HUES6 (cell line): ENCODE data around the gene ATP8B3.

Experiments used
- H3K27ac ChIP-seq: 2 replicates; pipeline ENCODE4 v1.7.0; 2013; ENCODE audit warnings: low read depth, mild to moderate bottlenecking, low read length, inconsistent platforms
- H3K27me3 ChIP-seq: 2 replicates; pipeline ENCODE4 v1.6.1; 2013; ENCODE audit warnings: low read length; ENCODE audit not compliant: control insufficient read depth, insufficient read depth
- H3K36me3 ChIP-seq: 2 replicates; pipeline ENCODE4 v1.6.1; 2013; ENCODE audit warnings: low read length; ENCODE audit not compliant: control insufficient read depth, insufficient read depth
- H3K4me1 ChIP-seq: 2 replicates; pipeline ENCODE4 v1.6.1; 2013; ENCODE audit warnings: low read length; ENCODE audit not compliant: control insufficient read depth, insufficient read depth
- H3K4me3 ChIP-seq: 2 replicates; pipeline ENCODE4 v1.5.1; 2013; ENCODE audit warnings: low read depth, low read length
- H3K9ac ChIP-seq: one replicate; pipeline ENCODE4 v1.6.1; 2013; ENCODE audit warnings: mild to moderate bottlenecking, low read length
- H3K9me3 ChIP-seq: 2 replicates; pipeline ENCODE4 v1.6.1; 2013; ENCODE audit warnings: low read depth, low read length; ENCODE audit not compliant: control insufficient read depth, insufficient read depth

The ATP8B3 gene

GRCh38 chr19:1819341-1820255 lies 7.5 kb upstream of the ATP8B3 start:
- Histone ChIP-seq H3K9me3 (no peaks in the 10 kb centered on the region), H3K4me3 (no peak overlapping the region), H3K4me1 (peaks cover 4% of the 10 kb centered on the region; the same call in 1 of the 2 replicates), H3K9ac (no peak overlapping the region), H3K27me3 (no peaks in the 10 kb centered on the region), H3K36me3 (peaks cover 79% of the 10 kb centered on the region), H3K27ac (no peak overlapping the region)

- Histone ChIP-seq H3K9ac (no peak overlapping the region), H3K27me3 (no peaks in the 10 kb centered on the region), H3K4me1 (no peaks in the 10 kb centered on the region), H3K4me3 (no peak overlapping the region), H3K36me3 (peaks cover 71% of the 10 kb centered on the region), H3K27ac (no peak overlapping the region), H3K9me3 (no peaks in the 10 kb centered on the region)
Measured at GRCh38 chr19:1818549-1819195, 6.6 kb upstream of the ATP8B3 start.

DNA sequence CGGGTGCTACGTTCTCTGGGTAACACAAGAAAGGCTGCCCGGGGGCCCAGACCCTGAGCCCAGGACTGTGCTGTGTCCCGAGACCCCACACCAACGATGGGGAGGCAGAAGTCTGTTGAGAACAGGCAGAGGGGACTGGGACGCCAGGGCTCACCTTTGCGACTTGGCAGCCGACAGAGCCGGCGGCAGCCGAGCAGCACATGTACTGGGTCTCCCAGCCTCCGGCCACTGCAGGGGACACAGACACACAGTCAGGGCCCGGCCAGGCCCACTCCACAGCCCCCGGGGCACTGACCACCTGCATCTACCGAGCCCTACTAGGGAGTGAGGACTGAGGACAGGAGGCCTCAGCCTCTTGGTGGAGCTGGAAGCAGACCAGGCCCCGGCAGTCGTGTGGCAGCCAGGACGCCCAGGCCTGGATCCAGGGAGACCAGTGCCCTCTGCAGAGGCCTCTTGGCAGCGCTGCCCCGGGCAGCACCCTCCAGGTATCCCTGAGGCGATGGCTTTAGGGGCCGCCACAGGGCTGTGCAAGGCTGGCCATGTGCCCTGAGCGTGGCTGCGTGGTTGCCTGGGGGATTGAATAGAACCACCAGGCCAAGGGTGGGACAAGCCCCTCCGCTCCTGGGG lies 5.6 kb upstream of the ATP8B3 start:
- Histone ChIP-seq H3K36me3 (peaks cover 61% of the 10 kb centered on the region), H3K9ac (no peak overlapping the region), H3K4me1 (no peaks in the 10 kb centered on the region), H3K9me3 (no peaks in the 10 kb centered on the region), H3K27me3 (no peaks in the 10 kb centered on the region), H3K4me3 (no peak overlapping the region), H3K27ac (no peak overlapping the region)

DNA sequence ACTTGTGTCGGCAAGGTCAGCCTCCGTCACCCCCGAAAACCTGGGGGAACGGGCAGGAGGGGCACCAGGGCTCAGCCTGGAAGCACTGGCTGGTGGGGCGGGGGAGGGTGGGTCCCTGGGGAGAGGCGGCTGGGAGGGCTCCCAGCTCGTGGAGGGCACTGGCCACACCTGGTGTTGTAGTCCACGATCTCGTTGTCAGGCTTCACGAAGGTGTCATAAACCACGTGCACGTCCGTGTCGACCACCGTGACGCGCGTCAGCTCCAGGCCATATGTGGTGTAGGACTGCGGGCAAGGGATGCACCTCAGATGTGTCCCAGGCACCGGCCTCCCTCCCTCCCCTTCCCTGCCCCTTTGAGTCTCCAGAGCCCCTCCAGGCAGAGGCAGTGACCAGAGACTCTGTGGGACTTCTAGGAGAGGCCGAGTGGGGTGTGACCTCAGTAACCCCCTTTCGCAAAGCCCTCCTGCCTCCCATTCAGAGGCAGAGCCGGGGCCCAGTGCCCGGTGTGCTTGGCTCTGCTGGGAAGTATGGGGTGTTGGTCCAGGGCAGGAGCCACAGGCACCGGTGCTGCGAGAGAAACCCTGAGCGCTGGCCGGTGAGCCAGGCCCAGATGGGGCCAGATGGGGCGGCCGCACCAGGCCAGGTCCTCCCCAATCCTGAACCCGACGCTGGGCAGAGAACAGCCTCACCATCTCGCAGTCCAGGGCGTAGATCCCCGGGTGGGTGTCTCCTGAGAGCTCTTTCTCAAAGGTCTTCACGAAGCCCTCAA lies 4.6 kb upstream of the ATP8B3 start:
- no peaks in the 10 kb centered on the region; the same call in 1 of the 2 replicates for H3K4me1 ChIP-seq
- H3K27me3 ChIP-seq = peaks cover under 1% of the 10 kb centered on the region; the same call in 1 of the 2 replicates
- H3K9ac ChIP-seq = no peak overlapping the region
- no peaks in the 10 kb centered on the region for H3K9me3 ChIP-seq
- no peak overlapping the region for H3K4me3 ChIP-seq
- peaks cover 52% of the 10 kb centered on the region for H3K36me3 ChIP-seq
- no peak overlapping the region for H3K27ac ChIP-seq

- Histone ChIP-seq H3K9me3 (no peaks in the 10 kb centered on the region), H3K27me3 (peaks cover 8% of the 10 kb centered on the region; the same call in 1 of the 2 replicates), H3K4me3 (no peak overlapping the region), H3K36me3 (peaks cover 46% of the 10 kb centered on the region), H3K27ac (no peak overlapping the region), H3K4me1 (no peaks in the 10 kb centered on the region; the same call in 1 of the 2 replicates), H3K9ac (no peak overlapping the region)
Measured at GRCh38 chr19:1815605-1816529, 3.8 kb upstream of the ATP8B3 start.

GRCh38 chr19:1814833-1815604 lies 2.9 kb upstream of the ATP8B3 start:
- no peaks in the 10 kb centered on the region; the same call in 1 of the 2 replicates for H3K4me1 ChIP-seq
- peaks cover 8% of the 10 kb centered on the region; the same call in 1 of the 2 replicates for H3K27me3 ChIP-seq
- no peak overlapping the region; the same call in 1 of the 2 replicates for H3K27ac ChIP-seq
- H3K9ac ChIP-seq = no peak overlapping the region
- peaks cover 38% of the 10 kb centered on the region for H3K36me3 ChIP-seq
- H3K9me3 ChIP-seq = no peaks in the 10 kb centered on the region
- H3K4me3 ChIP-seq = no peak overlapping the region

GRCh38 chr19:1814391-1814790 lies 2.3 kb upstream of the ATP8B3 start:
- Histone ChIP-seq H3K36me3 (peaks cover 35% of the 10 kb centered on the region), H3K27ac (no peak overlapping the region), H3K9ac (no peak overlapping the region), H3K4me1 (no peaks in the 10 kb centered on the region; the same call in 1 of the 2 replicates), H3K9me3 (no peaks in the 10 kb centered on the region), H3K27me3 (peaks cover 8% of the 10 kb centered on the region; the same call in 1 of the 2 replicates), H3K4me3 (no peak overlapping the region)

- H3K4me1 ChIP-seq = no peaks in the 10 kb centered on the region; the same call in 1 of the 2 replicates
- H3K9ac ChIP-seq = peak overlapping the region; percentile 40
- peaks cover 8% of the 10 kb centered on the region; the same call in 1 of the 2 replicates for H3K27me3 ChIP-seq
- H3K4me3 ChIP-seq = peak overlapping the region; percentile 64
- peaks cover 30% of the 10 kb centered on the region for H3K36me3 ChIP-seq
- no peak overlapping the region for H3K27ac ChIP-seq
- H3K9me3 ChIP-seq = no peaks in the 10 kb centered on the region
Measured at GRCh38 chr19:1813192-1814182, 1.4 kb upstream of the ATP8B3 start.
